Lower lobe of right lung (tissue), 2 donors: Measurements from ENCODE around the gene SEMA4F. TPM values are rescaled to one million over a fixed set of nuclear protein-coding genes. Genes with fewer than 3 reads are reported as not detected.

Experiments
- ATAC-seq, 2 donors: fragments of 200-7000 bp; cut with Tn5 transposase; one replicate each; pipeline ENCODE4 v1.9.1; 2020 to 2022; ENCODE audit warnings: mild to moderate bottlenecking in 2 of 2, moderate library complexity in 2 of 2
- DNase-seq: peaks from one replicate; pipeline ENCODE4 v3.0.0-alpha.2; 2020
- H3K27ac ChIP-seq: fragments of 200-600 bp; one replicate; pipeline ENCODE4 v1.8.0; 2022
- H3K27me3 ChIP-seq: fragments of 200-600 bp; one replicate; pipeline ENCODE4 v1.8.0; 2022; ENCODE audit warnings: low read depth
- H3K36me3 ChIP-seq: fragments of 200-600 bp; one replicate; pipeline ENCODE4 v1.8.0; 2022; ENCODE audit warnings: mild to moderate bottlenecking
- H3K4me1 ChIP-seq: fragments of 200-600 bp; one replicate; pipeline ENCODE4 v1.8.0; 2022
- H3K4me3 ChIP-seq: fragments of 200-600 bp; one replicate; pipeline ENCODE4 v1.8.0; 2022; ENCODE audit warnings: mild to moderate bottlenecking
- H3K9me3 ChIP-seq: fragments of 200-600 bp; one replicate; pipeline ENCODE4 v1.8.0; 2022
- intact Hi-C: fragments of 100-400 bp; cut with DNase I; formaldehyde crosslinking; loops from one replicate; pipeline ENCODE4 v1.11.0; 2022
- long read RNA-seq: library from polyadenylated mRNA; unstranded; transcript quantifications from one replicate; pipeline ENCODE4 v2.0.0, GENCODE V29; 2021
- total RNA-seq: library from RNA; stranded (reverse); fragmentation: NEBNext Ultra II Directional; extraction: Animal tissue kit (Norgen Biotek cat#: 25700); gene quantifications from one replicate; pipeline ENCODE4 v1.2.1, GENCODE V29; 2021
- TF ChIP-seq, protein P1 (sequence below): fragments of 200-600 bp; IDR thresholded peaks from one replicate; pipeline ENCODE4 v1.8.0; 2022; ENCODE audit warnings: antibody characterized with exemption, mild to moderate bottlenecking
- donor health status: DM: no; HTN: yes; CAD: no; lungs with severe emphysema.

The SEMA4F gene, protein sequence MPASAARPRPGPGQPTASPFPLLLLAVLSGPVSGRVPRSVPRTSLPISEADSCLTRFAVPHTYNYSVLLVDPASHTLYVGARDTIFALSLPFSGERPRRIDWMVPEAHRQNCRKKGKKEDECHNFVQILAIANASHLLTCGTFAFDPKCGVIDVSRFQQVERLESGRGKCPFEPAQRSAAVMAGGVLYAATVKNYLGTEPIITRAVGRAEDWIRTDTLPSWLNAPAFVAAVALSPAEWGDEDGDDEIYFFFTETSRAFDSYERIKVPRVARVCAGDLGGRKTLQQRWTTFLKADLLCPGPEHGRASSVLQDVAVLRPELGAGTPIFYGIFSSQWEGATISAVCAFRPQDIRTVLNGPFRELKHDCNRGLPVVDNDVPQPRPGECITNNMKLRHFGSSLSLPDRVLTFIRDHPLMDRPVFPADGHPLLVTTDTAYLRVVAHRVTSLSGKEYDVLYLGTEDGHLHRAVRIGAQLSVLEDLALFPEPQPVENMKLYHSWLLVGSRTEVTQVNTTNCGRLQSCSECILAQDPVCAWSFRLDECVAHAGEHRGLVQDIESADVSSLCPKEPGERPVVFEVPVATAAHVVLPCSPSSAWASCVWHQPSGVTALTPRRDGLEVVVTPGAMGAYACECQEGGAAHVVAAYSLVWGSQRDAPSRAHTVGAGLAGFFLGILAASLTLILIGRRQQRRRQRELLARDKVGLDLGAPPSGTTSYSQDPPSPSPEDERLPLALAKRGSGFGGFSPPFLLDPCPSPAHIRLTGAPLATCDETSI
- total RNA-seq = 12.0 TPM
- long read RNA-seq, full-length matches to known transcripts = 21 of 34 reads
- long read RNA-seq, partial matches to known transcripts = 9 of 34 reads
- long read RNA-seq, other reads (novel, unspliced or antisense) = 4 of 34 reads

DNA sequence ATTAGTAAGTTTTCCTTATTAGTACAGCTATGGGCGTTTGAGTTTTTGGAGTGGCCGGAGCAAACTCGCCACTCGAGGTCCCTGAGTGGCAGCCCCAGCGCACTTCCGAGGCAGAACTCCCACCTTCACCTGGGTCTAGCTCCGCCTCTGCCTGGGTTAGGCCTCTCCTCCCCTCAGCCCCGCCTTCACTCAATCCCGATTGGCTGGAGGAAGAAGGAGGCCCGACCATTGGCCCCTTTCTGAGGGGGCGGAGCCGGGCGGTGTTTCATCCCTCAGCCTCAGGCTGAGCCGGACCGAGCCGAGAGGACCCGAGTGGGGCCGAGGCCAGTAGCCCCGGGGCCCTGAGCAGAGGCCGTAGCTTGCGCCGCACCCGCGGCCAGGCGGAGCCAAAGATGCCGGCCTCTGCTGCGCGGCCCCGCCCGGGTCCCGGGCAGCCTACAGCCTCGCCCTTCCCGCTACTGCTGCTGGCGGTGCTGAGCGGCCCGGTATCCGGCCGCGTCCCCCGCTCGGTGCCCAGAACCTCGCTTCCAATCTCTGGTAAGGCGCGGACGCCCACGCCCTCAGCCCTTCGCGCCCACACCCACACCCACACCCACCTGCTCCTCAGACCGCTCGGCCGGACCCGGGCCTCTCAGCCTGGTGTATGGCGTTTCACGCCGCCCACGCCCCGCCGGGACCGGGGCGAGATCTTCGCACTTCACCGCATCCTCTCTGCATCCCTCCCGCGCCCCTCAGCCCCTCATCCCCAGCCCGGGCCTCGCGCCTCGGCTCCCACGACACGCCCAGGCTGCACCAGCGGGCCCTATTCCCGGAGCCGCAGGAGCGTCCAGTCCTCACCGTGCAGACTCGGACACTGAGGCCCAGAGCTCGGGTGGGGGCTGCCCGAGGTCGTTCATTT, at the start of gene SEMA4F:
Gene SEMA4F, plus strand, starts transcription at position 263 of the 898 bp plus-strand sequence. Its CDS starts 130 bp downstream, at position 393.
- Histone ChIP-seq H3K4me1 (peaks cover 9% of the 10 kb centered on the region), H3K27me3 (no peaks in the 10 kb centered on the region), H3K27ac (peak within 1 kb of the TSS; percentile 67), H3K9me3 (no peaks in the 10 kb centered on the region), H3K36me3 (peaks cover 9% of the 10 kb centered on the region), H3K4me3 (peak within 1 kb of the TSS; percentile 71)
- TF ChIP-seq, protein P1, sequence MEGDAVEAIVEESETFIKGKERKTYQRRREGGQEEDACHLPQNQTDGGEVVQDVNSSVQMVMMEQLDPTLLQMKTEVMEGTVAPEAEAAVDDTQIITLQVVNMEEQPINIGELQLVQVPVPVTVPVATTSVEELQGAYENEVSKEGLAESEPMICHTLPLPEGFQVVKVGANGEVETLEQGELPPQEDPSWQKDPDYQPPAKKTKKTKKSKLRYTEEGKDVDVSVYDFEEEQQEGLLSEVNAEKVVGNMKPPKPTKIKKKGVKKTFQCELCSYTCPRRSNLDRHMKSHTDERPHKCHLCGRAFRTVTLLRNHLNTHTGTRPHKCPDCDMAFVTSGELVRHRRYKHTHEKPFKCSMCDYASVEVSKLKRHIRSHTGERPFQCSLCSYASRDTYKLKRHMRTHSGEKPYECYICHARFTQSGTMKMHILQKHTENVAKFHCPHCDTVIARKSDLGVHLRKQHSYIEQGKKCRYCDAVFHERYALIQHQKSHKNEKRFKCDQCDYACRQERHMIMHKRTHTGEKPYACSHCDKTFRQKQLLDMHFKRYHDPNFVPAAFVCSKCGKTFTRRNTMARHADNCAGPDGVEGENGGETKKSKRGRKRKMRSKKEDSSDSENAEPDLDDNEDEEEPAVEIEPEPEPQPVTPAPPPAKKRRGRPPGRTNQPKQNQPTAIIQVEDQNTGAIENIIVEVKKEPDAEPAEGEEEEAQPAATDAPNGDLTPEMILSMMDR = no peak
- ATAC-seq = peak; percentile 99 to 100
- intact Hi-C loops = no loop called here
- DNase-seq = peak; percentile 97

DNA sequence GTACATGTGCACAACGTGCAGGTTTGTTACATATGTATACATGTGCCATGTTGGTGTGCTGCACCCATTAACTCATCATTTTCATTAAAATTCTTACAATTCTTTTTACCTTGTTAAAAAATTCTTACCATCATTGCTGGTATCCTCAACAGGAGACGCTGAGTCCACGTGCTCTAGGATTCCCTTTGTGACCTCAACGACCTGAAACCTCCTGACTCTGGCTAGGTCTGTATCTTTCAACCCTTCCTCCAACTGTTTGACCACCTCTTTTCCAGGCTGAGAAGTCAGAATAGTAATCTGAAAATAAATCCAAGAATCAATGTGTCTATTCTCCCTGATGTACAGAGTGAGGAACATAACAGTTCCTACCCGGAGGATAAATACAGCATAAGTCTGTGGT, 47.1 kb upstream of the SEMA4F start:
- no peaks in the 10 kb centered on the region for H3K36me3 ChIP-seq
- H3K9me3 ChIP-seq = no peaks in the 10 kb centered on the region
- TF ChIP-seq, protein P1 = no peak
- no peaks in the 10 kb centered on the region for H3K4me1 ChIP-seq
- peaks cover 2% of the 10 kb centered on the region for H3K27me3 ChIP-seq
- no peak overlapping the region for H3K27ac ChIP-seq
- intact Hi-C loops = no loop called here
- H3K4me3 ChIP-seq = no peak overlapping the region
- ATAC-seq (no peak), DNase-seq (no peak)

DNA sequence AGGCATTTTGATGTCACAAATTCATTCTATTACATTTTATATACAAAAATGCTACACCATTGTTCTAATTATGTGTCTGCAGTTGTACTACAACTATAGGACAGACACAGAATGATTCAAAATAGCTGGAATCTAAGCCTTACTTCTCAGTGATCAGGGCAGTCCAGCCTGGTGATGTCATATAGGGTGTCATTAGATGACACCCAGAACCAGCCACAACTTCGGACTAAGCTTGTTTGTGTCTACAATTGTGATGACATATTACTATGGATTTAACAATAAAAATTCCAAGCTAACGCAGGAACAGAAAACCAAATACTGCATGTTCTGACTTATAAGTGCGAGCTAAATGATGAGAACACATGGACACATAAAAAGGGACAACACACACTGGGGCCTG, 36.9 kb upstream of the SEMA4F start:
- ATAC-seq = no peak
- DNase-seq = no peak
- Histone ChIP-seq H3K4me3 (no peak overlapping the region), H3K36me3 (no peaks in the 10 kb centered on the region), H3K27me3 (peaks cover 11% of the 10 kb centered on the region), H3K9me3 (no peaks in the 10 kb centered on the region), H3K4me1 (no peaks in the 10 kb centered on the region), H3K27ac (no peak overlapping the region)
- intact Hi-C loops = no loop called here
- TF ChIP-seq, protein P1 = no peak

DNA sequence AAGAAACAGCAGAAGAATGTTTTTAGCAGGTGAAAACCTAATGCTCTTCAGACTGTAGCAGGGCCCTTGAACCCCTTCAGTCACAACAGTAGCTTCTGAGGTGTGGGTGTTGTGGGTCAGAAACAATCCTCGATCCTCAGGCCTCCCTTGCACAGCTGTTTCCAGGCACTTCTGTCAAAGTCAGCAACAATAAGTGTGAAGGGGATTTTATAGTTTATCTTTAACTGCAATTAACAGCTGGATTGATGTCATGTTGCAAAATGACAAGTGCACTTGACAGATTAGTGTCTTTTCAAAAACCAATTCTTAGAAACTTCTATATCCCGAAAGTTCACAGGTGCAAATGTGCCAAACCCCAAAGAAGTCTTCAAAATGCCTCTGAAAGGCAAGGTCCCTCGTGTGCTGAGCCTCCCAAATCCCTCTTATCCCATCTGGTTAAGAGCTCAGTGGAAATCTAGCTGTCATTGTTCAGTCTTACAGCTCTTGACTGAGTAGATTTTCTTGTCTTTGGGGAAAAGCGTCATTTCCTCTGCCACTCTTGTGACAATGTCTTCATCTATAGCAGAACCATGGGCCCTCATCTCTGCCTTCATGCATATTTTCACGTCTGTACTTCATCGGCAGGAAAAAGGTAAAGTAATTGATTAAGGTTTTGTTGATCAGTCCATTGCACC, 35.5 kb upstream of the SEMA4F start:
- TF ChIP-seq, protein P1 = no peak
- Histone ChIP-seq H3K36me3 (no peaks in the 10 kb centered on the region), H3K27ac (no peak overlapping the region), H3K4me3 (no peak overlapping the region), H3K9me3 (no peaks in the 10 kb centered on the region), H3K4me1 (no peaks in the 10 kb centered on the region), H3K27me3 (peaks cover under 1% of the 10 kb centered on the region)
- intact Hi-C loops = no loop called here
- DNase-seq = no peak
- ATAC-seq = no peak
